Measurements from ENCODE around the gene CLCN4. TPM values are rescaled to one million over a fixed set of nuclear protein-coding genes. Genes with fewer than 3 reads are reported as not detected.

Gene CLCN4
- total RNA-seq, 1 donor, result 14.1 TPM

- Histone ChIP-seq H3K36me3 (ENCODE audit: insufficient read depth, low read length) (peaks cover 26% of the 10 kb centered on the region), H4K20me1 (ENCODE audit: insufficient read depth, low read length) (no peaks in the 10 kb centered on the region), H3K4me3 (ENCODE audit: insufficient read depth, low read length) (no peak overlapping the region)
Observed at GRCh38 chrX:10128386-10128785, 28.4 kb upstream of the CLCN4 start.

DNA sequence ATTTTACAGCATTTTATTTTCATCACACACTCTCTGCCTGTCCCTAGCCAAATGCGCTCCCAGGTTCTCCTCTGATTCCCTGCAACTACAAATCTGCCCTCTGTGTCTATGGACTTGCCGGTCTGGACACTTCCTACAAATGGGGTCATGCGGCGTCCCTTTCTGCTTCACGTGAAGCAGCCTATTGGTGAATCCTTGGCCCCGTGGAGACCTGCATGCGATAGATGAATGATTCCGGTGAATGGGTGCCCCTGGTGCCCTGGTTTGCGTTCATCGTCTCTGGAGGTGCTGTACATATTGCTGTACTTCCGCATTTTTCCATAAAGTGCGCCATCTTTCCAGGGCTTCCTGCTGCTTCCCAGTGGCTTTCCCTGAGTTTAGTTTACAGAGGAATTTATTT lies 27.5 kb upstream of the CLCN4 start:
- no peak overlapping the region for H3K27ac ChIP-seq (ENCODE audit: low read depth, low read length)
- no peaks in the 10 kb centered on the region for H3K4me1 ChIP-seq (ENCODE audit: insufficient read depth, low read length)
- no peaks in the 10 kb centered on the region for H4K20me1 ChIP-seq (ENCODE audit: insufficient read depth, low read length)
- no peak overlapping the region for H2AFZ ChIP-seq (ENCODE audit: low read length)
- no peaks in the 10 kb centered on the region for H3K9me3 ChIP-seq (ENCODE audit: low read depth, low read length)
- no peak overlapping the region for H3K4me3 ChIP-seq (ENCODE audit: insufficient read depth, low read length)
- peaks cover 25% of the 10 kb centered on the region for H3K36me3 ChIP-seq (ENCODE audit: insufficient read depth, low read length)
- peak; percentile 60 for DNase-seq (ENCODE audit: insufficient read length, low spot score, missing footprints)
- no peaks in the 10 kb centered on the region for H3K27me3 ChIP-seq (ENCODE audit: insufficient read depth, low read length)
- TF ChIP-seq CTCF (IDR thresholded peaks at IDR 0.05; ENCODE audit: extremely low read depth, low read depth, low read length), result no peak
- no peaks in the 10 kb centered on the region for H3K79me2 ChIP-seq (ENCODE audit: insufficient read depth, low read length)
- no peak overlapping the region for H3K4me2 ChIP-seq (ENCODE audit: insufficient read depth, low read length)

More at GRCh38 chrX:10128386-10128785, 28.4 kb upstream of the CLCN4 start:
- DNase-seq (ENCODE audit: insufficient read length, low spot score, missing footprints), result peak; percentile 58
- Histone ChIP-seq H3K27me3 (ENCODE audit: insufficient read depth, low read length) (no peaks in the 10 kb centered on the region), H3K4me2 (ENCODE audit: insufficient read depth, low read length) (no peak overlapping the region), H2AFZ (ENCODE audit: low read length) (no peak overlapping the region), H3K27ac (ENCODE audit: low read depth, low read length) (no peak overlapping the region), H3K4me1 (ENCODE audit: insufficient read depth, low read length) (no peaks in the 10 kb centered on the region), H3K79me2 (ENCODE audit: insufficient read depth, low read length) (no peaks in the 10 kb centered on the region), H3K9me3 (ENCODE audit: low read depth, low read length) (no peaks in the 10 kb centered on the region)
- TF ChIP-seq CTCF (IDR thresholded peaks at IDR 0.05; ENCODE audit: extremely low read depth, low read depth, low read length), result no peak

GRCh38 chrX:10130354-10130753 lies 26.4 kb upstream of the CLCN4 start:
- no peak for TF ChIP-seq CTCF (IDR thresholded peaks at IDR 0.05; ENCODE audit: extremely low read depth, low read depth, low read length)
- Histone ChIP-seq H3K79me2 (ENCODE audit: insufficient read depth, low read length) (no peaks in the 10 kb centered on the region), H3K27me3 (ENCODE audit: insufficient read depth, low read length) (no peaks in the 10 kb centered on the region), H3K4me1 (ENCODE audit: insufficient read depth, low read length) (no peaks in the 10 kb centered on the region), H3K9me3 (ENCODE audit: low read depth, low read length) (no peaks in the 10 kb centered on the region), H3K4me2 (ENCODE audit: insufficient read depth, low read length) (no peak overlapping the region), H3K27ac (ENCODE audit: low read depth, low read length) (no peak overlapping the region), H3K36me3 (ENCODE audit: insufficient read depth, low read length) (peaks cover 23% of the 10 kb centered on the region), H4K20me1 (ENCODE audit: insufficient read depth, low read length) (no peaks in the 10 kb centered on the region), H2AFZ (ENCODE audit: low read length) (no peak overlapping the region), H3K4me3 (ENCODE audit: insufficient read depth, low read length) (no peak overlapping the region)
- peak; percentile 76 for DNase-seq (ENCODE audit: insufficient read length, low spot score, missing footprints)

DNA sequence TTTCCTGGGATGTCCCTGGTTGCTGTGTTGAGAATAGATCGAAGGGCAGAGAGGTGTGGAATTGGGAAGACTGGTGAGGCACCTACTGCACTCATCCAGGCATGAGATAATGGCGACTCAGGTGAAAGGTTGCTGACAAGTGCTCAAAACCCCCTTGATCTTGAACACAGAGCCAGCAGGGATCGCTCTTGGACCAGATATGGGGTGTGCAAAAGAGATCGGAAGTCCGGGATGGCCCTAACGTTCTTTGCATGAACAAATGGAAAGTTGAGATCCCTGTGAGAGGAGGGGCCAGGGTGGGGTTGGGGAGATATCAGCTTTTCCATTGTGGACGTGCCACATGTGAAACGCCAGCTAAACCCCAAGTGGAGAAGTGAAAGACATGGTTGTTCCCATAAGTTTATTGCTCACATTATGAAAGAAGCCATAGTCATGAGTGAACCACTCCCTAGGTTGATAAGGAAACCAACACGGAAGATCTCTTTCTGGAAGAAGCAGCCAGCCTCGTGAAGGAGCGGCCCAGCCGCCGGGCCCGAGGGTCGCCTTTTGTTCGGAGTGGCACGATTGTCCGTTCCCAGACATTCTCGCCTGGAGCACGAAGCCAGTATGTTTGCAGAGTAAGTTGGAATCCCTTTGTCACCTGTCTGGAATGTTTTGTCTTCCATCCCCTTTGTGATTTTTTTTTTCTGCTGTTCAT lies 22.6 kb upstream of the CLCN4 start:
- H3K27ac ChIP-seq (ENCODE audit: low read depth, low read length), result no peak overlapping the region
- H3K4me1 ChIP-seq (ENCODE audit: insufficient read depth, low read length), result no peaks in the 10 kb centered on the region
- peak; percentile 57 for DNase-seq (ENCODE audit: insufficient read length, low spot score, missing footprints)
- H3K27me3 ChIP-seq (ENCODE audit: insufficient read depth, low read length), result no peaks in the 10 kb centered on the region
- H2AFZ ChIP-seq (ENCODE audit: low read length), result no peak overlapping the region
- peaks cover 19% of the 10 kb centered on the region for H3K36me3 ChIP-seq (ENCODE audit: insufficient read depth, low read length)
- no peaks in the 10 kb centered on the region for H3K79me2 ChIP-seq (ENCODE audit: insufficient read depth, low read length)
- H4K20me1 ChIP-seq (ENCODE audit: insufficient read depth, low read length), result no peaks in the 10 kb centered on the region
- no peak overlapping the region for H3K4me3 ChIP-seq (ENCODE audit: insufficient read depth, low read length)
- no peaks in the 10 kb centered on the region for H3K9me3 ChIP-seq (ENCODE audit: low read depth, low read length)
- no peak for TF ChIP-seq CTCF (IDR thresholded peaks at IDR 0.05; ENCODE audit: extremely low read depth, low read depth, low read length)
- no peak overlapping the region for H3K4me2 ChIP-seq (ENCODE audit: insufficient read depth, low read length)
